RWPE2 (cell line): ENCODE measurements around the gene MARCHF4.

Experiments
- ATAC-seq: fragments of 200-7000 bp; cut with Tn5 transposase; 3 replicates; pipeline ENCODE4 v1.9.1; 2021; ENCODE audit warnings: low read depth
- DNase-seq: peaks from one replicate; pipeline ENCODE4 v3.0.0-alpha.2; 2020; ENCODE audit warnings: low spot score
- H3K27ac ChIP-seq: fragments of 450-650 bp; 2 replicates; pipeline ENCODE4 v1.5.1; 2017; ENCODE audit warnings: mild to moderate bottlenecking; ENCODE audit not compliant: poor library complexity, severe bottlenecking
- H3K27me3 ChIP-seq: fragments of 250-450 bp; sonication (Bioruptor Pico); 2 replicates; pipeline ENCODE4 v1.5.1; 2021; ENCODE audit warnings: mild to moderate bottlenecking, moderate library complexity; ENCODE audit not compliant: insufficient read depth, poor library complexity, severe bottlenecking
- H3K36me3 ChIP-seq: fragments of 250-450 bp; sonication (Bioruptor Pico); 2 replicates; pipeline ENCODE4 v1.5.1; 2020; ENCODE audit warnings: low read depth, mild to moderate bottlenecking, moderate library complexity
- H3K4me1 ChIP-seq: fragments of 250-450 bp; sonication (Bioruptor Pico); 2 replicates; pipeline ENCODE4 v1.5.1; 2021; ENCODE audit warnings: mild to moderate bottlenecking, moderate library complexity; ENCODE audit not compliant: insufficient read depth, poor library complexity, severe bottlenecking
- H3K4me3 ChIP-seq: fragments of 250-450 bp; sonication (Bioruptor Pico); 2 replicates; pipeline ENCODE4 v1.5.1; 2021; ENCODE audit warnings: mild to moderate bottlenecking, moderate library complexity; ENCODE audit not compliant: severe bottlenecking
- H3K9me3 ChIP-seq: fragments of 250-450 bp; sonication (Bioruptor Pico); 2 replicates; pipeline ENCODE4 v1.5.1; 2021; ENCODE audit warnings: mild to moderate bottlenecking, moderate library complexity; ENCODE audit not compliant: severe bottlenecking
- TF ChIP-seq, protein P1 (sequence below): fragments of 450-650 bp; IDR thresholded peaks from one replicate; pipeline ENCODE4 v1.5.1; 2017; ENCODE audit warnings: mild to moderate bottlenecking, moderate library complexity; ENCODE audit not compliant: poor library complexity, severe bottlenecking

MARCHF4 gene

DNA sequence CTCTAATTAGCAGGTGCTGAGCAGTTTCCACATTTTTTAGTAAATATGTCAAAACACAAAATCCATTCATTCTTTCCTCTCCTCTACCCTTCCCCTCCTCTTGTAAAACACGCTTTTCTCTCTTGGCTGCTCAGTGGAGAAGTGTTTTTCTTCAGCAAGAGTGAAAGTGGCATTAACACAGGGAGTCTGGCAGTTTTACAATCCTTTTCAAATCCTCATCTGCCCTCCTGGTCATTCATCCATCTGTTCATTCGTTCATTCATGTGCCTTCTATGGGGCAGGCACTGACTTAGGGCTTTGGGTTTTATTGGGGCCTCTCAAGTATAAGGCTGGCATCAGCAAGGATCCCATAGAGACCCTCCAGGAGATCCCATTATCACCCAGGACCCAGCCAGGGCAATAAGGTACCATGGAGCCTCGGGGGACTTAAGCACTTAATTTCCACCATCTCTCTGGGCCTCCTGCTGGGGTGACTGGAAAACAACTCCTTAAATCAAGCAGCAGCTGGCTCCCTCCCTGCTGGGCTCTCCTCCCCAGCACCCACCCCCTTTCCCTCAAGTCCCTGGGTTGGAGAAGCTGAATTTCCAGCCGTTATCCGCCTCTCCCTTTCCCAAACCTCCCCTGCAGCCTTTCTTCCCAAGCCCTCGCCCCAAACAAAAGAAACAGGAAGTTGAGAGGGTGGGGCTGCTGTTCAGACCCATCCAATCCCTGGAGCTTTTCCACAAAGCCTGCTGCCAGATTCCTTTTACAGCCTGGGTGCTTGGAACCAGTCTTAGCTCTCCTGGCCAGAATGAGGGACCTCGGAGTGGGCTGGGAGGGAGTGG, 32.6 kb downstream of the MARCHF4 start:
- H3K27me3 ChIP-seq = no peaks in the 10 kb centered on the region
- no peak overlapping the region for H3K4me3 ChIP-seq
- DNase-seq (no peak), ATAC-seq (peak; percentile 78)
- peaks cover 10% of the 10 kb centered on the region for H3K4me1 ChIP-seq
- no peaks in the 10 kb centered on the region for H3K36me3 ChIP-seq
- H3K9me3 ChIP-seq = no peaks in the 10 kb centered on the region
- TF ChIP-seq, protein P1, sequence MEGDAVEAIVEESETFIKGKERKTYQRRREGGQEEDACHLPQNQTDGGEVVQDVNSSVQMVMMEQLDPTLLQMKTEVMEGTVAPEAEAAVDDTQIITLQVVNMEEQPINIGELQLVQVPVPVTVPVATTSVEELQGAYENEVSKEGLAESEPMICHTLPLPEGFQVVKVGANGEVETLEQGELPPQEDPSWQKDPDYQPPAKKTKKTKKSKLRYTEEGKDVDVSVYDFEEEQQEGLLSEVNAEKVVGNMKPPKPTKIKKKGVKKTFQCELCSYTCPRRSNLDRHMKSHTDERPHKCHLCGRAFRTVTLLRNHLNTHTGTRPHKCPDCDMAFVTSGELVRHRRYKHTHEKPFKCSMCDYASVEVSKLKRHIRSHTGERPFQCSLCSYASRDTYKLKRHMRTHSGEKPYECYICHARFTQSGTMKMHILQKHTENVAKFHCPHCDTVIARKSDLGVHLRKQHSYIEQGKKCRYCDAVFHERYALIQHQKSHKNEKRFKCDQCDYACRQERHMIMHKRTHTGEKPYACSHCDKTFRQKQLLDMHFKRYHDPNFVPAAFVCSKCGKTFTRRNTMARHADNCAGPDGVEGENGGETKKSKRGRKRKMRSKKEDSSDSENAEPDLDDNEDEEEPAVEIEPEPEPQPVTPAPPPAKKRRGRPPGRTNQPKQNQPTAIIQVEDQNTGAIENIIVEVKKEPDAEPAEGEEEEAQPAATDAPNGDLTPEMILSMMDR = no peak
- H3K27ac ChIP-seq = no peak overlapping the region

DNA sequence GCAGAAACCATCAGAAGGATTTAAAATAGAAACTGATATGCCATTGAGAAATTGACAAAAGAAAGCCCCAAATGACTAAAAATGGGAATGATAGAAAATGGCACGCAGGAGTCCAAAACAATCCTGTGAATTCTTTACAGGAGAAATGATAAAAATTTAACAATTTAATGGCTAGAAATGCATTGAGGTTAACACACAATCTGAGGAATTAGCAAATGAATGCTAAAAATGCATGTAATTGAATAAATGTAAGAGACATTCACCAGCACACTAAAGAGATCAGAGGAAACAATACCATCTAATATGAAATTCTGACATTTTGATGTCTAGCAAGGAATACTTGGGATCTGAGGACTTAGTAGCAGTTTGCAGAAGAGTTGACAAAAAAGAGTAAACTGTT, 37.0 kb downstream of the MARCHF4 start:
- ATAC-seq (no peak), DNase-seq (no peak)
- TF ChIP-seq, protein P1 = no peak
- Histone ChIP-seq H3K36me3 (no peaks in the 10 kb centered on the region), H3K27me3 (no peaks in the 10 kb centered on the region), H3K27ac (no peak overlapping the region), H3K4me3 (no peak overlapping the region), H3K4me1 (peaks cover 7% of the 10 kb centered on the region), H3K9me3 (no peaks in the 10 kb centered on the region)

DNA sequence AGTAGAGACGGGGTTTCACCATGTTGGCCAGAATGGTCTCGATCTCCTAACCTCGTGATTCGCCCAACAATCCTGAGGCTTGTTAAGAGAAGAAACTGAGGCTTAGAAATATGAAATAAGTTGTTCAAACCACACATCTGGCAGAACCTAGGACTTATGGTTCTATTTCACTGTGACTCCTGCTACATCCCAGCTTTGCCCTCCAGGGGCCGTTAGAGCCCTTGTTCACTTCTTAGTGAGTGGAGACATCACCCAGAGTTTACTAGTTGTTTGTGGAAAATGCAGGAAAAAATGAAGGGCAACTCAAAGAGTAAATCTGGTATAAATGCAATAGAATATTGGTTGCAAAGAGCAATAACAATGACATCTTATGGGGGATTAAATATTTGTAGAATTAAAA, 43.9 kb downstream of the MARCHF4 start:
- peak; percentile 51; the same call in 1 of the 3 replicates for ATAC-seq
- no peak for DNase-seq
- no peaks in the 10 kb centered on the region for H3K36me3 ChIP-seq

DNA sequence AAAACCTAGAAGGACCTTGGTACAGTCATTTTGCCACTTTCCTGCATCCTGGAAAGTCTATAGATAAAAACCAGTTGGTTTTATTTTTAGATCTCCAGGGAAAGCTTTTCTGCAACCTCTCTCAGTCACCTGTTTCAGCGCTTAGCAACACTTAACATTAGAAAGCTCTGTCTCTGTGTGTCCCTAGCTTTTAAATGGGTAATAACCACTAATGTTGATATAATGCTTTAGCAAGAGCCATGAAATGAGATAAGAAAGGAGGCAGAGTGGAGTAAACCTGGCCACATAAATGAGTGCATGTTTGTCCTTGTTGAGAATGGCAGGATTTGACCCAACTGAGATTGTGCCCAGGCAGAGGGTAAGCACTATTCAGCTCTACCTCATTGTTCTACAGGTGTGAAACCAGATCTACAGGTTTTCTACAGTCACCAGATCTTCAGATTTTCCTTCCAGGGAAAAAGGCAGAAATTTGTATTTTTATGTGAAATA, 44.8 kb downstream of the MARCHF4 start:
- Histone ChIP-seq H3K27ac (no peak overlapping the region), H3K4me3 (no peak overlapping the region), H3K27me3 (no peaks in the 10 kb centered on the region), H3K36me3 (no peaks in the 10 kb centered on the region), H3K4me1 (no peaks in the 10 kb centered on the region), H3K9me3 (peaks cover 2% of the 10 kb centered on the region)
- no peak for ATAC-seq
- TF ChIP-seq, protein P1 = no peak
- DNase-seq = no peak

More for the DNA sequence above, 43.9 kb downstream of the MARCHF4 start:
- H3K4me1 ChIP-seq = no peaks in the 10 kb centered on the region
- H3K27me3 ChIP-seq = no peaks in the 10 kb centered on the region
- H3K4me3 ChIP-seq = no peak overlapping the region
- TF ChIP-seq, protein P1 = peak; percentile 48
- no peak overlapping the region for H3K27ac ChIP-seq
- H3K9me3 ChIP-seq = peaks cover 2% of the 10 kb centered on the region
